ENCODE data around the gene AJM1.
"Not testable (repeated sequence)": the region's sequence is repeated elsewhere in the genome, so short reads cannot be mapped to it uniquely, and the experiment has no call there.

DNA sequence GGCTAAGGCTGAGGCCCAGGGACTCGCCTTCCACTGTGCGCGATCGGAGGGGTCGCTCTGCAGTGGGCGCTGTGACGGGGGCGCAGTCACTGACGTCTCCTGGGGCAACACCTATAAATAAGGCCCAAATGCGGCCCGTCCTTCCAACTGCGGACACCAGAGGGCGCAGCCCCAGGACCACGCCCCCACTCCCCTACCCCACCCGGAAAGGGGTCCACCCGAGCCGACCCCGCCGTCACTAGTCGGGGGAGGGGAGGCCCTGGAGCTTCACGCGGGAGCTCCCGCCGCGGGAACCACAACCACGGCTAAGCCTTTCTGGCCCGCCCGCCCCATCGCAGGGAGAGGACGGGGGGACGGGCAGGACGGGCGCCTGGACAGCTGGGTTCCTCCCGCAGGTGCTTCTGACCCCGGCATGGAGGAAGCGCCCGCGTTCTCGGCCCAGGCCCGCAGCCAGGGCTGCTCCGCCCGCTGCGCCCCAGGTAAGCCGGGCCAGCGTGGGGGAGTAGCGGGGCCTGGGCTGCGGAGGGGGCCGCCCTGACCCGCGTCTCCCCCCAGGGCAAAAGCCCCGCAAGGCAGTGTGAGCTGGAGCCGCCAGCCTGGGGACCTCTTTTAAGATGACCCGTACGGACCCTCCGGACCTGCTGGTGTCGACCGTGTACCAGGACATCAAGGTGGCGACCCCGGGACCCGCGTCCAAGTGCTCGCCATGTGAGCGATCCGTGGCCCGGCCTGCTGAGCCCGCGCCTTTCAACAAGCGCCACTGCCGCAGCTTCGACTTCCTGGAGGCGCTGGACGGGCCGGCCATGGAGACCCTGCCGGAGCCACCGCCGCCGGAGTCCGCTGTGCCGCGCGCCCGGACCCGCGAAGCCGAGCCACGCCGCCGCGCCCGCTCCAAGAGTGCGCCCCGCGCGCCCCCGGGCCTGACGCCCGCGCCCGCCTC is 1.8 kb downstream of the AJM1 start:
- TF ChIP-seq POLR2A, POLR2AphosphoS5 (IDR thresholded peaks at IDR 0.05; ENCODE audit: low read depth, low read length): not testable (repeated sequence)
